ENCODE measurements around the gene EMC10.

DNA sequence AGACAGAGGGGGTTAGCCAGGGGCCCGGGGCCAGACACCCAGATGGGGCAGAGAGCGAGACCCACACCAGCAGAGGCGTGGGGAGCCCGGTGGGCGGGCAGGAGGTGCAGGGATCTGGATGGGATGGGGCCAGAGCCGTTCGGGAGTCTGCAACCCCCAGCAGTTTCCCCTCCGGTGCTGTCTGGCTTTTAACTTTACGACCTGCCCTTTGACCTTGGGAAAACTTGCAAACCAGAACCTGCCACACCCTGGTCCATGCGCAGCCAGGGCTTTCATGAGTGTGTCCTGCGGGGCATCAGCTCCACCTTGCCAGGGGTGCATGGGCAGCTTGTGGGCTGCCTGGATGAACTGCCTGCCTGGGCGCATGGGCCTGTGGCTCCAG lies 24.9 kb downstream of the EMC10 start:
- TF ChIP-seq, protein P1, sequence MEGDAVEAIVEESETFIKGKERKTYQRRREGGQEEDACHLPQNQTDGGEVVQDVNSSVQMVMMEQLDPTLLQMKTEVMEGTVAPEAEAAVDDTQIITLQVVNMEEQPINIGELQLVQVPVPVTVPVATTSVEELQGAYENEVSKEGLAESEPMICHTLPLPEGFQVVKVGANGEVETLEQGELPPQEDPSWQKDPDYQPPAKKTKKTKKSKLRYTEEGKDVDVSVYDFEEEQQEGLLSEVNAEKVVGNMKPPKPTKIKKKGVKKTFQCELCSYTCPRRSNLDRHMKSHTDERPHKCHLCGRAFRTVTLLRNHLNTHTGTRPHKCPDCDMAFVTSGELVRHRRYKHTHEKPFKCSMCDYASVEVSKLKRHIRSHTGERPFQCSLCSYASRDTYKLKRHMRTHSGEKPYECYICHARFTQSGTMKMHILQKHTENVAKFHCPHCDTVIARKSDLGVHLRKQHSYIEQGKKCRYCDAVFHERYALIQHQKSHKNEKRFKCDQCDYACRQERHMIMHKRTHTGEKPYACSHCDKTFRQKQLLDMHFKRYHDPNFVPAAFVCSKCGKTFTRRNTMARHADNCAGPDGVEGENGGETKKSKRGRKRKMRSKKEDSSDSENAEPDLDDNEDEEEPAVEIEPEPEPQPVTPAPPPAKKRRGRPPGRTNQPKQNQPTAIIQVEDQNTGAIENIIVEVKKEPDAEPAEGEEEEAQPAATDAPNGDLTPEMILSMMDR (IDR thresholded peaks at IDR 0.05; ENCODE audit: extremely low read depth in 1 of 2, insufficient read depth in 1 of 2, low read depth in 1 of 2, low read length in 2 of 2), result no peak
- TF ChIP-seq FOS (IDR thresholded peaks at IDR 0.05; ENCODE audit: borderline replicate concordance, insufficient read depth, low read length) (no peak), POLR2A (IDR thresholded peaks at IDR 0.05; ENCODE audit: low read depth, low read length) (no peak)
